H9 (cell line): ENCODE data around the gene SLC9A2. TPM values are rescaled to one million over a fixed set of nuclear protein-coding genes. Genes with fewer than 3 reads are reported as not detected.

Experiments used
- DNase-seq: peaks from one replicate; pipeline ENCODE4 v3.0.0-alpha.2; 2017
- H2AFZ ChIP-seq: one replicate; pipeline ENCODE4 v1.6.1; 2013; ENCODE audit warnings: mild to moderate bottlenecking, low read length, control low read depth, moderate library complexity
- H2AK5ac ChIP-seq: 2 replicates; pipeline ENCODE4 v1.6.1; 2013; ENCODE audit warnings: low read length, control low read depth, mixed read lengths; ENCODE audit not compliant: insufficient read length
- H2BK120ac ChIP-seq: one replicate; pipeline ENCODE4 v1.6.1; 2013; ENCODE audit warnings: low read depth, mild to moderate bottlenecking, low read length, control low read depth, inconsistent platforms; ENCODE audit not compliant: poor library complexity, severe bottlenecking
- H2BK12ac ChIP-seq: 2 replicates; pipeline ENCODE4 v1.6.1; 2013; ENCODE audit warnings: low read length, control low read depth, mixed read lengths, low read depth; ENCODE audit not compliant: insufficient read length
- H2BK15ac ChIP-seq: 2 replicates; pipeline ENCODE4 v1.6.1; 2013; ENCODE audit warnings: low read depth, low read length, control low read depth
- H2BK20ac ChIP-seq: one replicate; pipeline ENCODE4 v1.6.1; 2013; ENCODE audit warnings: low read depth, mild to moderate bottlenecking, low read length, control low read depth, inconsistent platforms; ENCODE audit not compliant: poor library complexity, severe bottlenecking
- H2BK5ac ChIP-seq: 2 replicates; pipeline ENCODE4 v1.6.1; 2013; ENCODE audit warnings: low read length, control low read depth, mixed read lengths; ENCODE audit not compliant: insufficient read length
- H3K14ac ChIP-seq: 2 replicates; pipeline ENCODE4 v1.6.1; 2013; ENCODE audit warnings: low read length, control low read depth; ENCODE audit not compliant: insufficient read depth
- H3K18ac ChIP-seq: 2 replicates; pipeline ENCODE4 v1.6.1; 2013; ENCODE audit warnings: low read depth, mild to moderate bottlenecking, mixed read lengths, low read length, control low read depth; ENCODE audit not compliant: insufficient read length
- H3K23ac ChIP-seq: 2 replicates; pipeline ENCODE4 v1.6.1; 2013; ENCODE audit warnings: low read length, control low read depth, mixed read lengths, low read depth; ENCODE audit not compliant: insufficient read length
- H3K23me2 ChIP-seq: 2 replicates; pipeline ENCODE4 v1.6.1; 2013; ENCODE audit warnings: low read depth, mild to moderate bottlenecking, mixed read lengths, low read length, control low read depth; ENCODE audit not compliant: insufficient read length, poor library complexity, severe bottlenecking
- H3K27ac ChIP-seq: 2 replicates; pipeline ENCODE4 v1.5.1; 2013; ENCODE audit warnings: low read length, control low read depth, mixed read lengths, low read depth; ENCODE audit not compliant: insufficient read length
- H3K27me3 ChIP-seq: 2 replicates; pipeline ENCODE4 v1.6.1; 2013; ENCODE audit warnings: low read length, control low read depth, inconsistent platforms; ENCODE audit not compliant: insufficient read depth
- H3K4ac ChIP-seq: 2 replicates; pipeline ENCODE4 v1.6.1; 2013; ENCODE audit warnings: low read depth, mild to moderate bottlenecking, control low read depth, inconsistent platforms, low read length, moderate library complexity
- H3K4me1 ChIP-seq: 2 replicates; pipeline ENCODE4 v1.6.1; 2013; ENCODE audit warnings: low read length, control low read depth, inconsistent platforms; ENCODE audit not compliant: insufficient read depth
- H3K4me2 ChIP-seq: 2 replicates; pipeline ENCODE4 v1.6.1; 2013; ENCODE audit warnings: low read length, control low read depth, mixed read lengths; ENCODE audit not compliant: insufficient read length, insufficient read depth
- H3K56ac ChIP-seq: 2 replicates; pipeline ENCODE4 v1.6.1; 2013; ENCODE audit warnings: low read depth, mild to moderate bottlenecking, mixed read lengths, low read length, control low read depth; ENCODE audit not compliant: insufficient read length
- H3K79me1 ChIP-seq: 2 replicates; pipeline ENCODE4 v1.6.1; 2013; ENCODE audit warnings: low read depth, mild to moderate bottlenecking, moderate library complexity, low read length, control low read depth, inconsistent platforms; ENCODE audit not compliant: insufficient read depth, poor library complexity, severe bottlenecking
- H3K79me2 ChIP-seq: 2 replicates; pipeline ENCODE4 v1.6.1; 2013; ENCODE audit warnings: low read length, control low read depth, inconsistent platforms; ENCODE audit not compliant: insufficient read depth
- H3K9ac ChIP-seq: 2 replicates; pipeline ENCODE4 v1.6.1; 2013; ENCODE audit warnings: low read length, control low read depth, mixed read lengths; ENCODE audit not compliant: insufficient read length; ENCODE audit errors: extremely low read depth
- H3K9me3 ChIP-seq: one replicate; pipeline ENCODE4 v1.6.1; 2013; ENCODE audit warnings: low read depth, low read length, inconsistent platforms; ENCODE audit not compliant: control insufficient read depth
- H3T11ph ChIP-seq: one replicate; pipeline ENCODE4 v1.6.1; 2013; ENCODE audit warnings: mild to moderate bottlenecking, low read length, control low read depth, inconsistent platforms
- H4K20me1 ChIP-seq: one replicate; pipeline ENCODE4 v1.6.1; 2013; ENCODE audit not compliant: control insufficient read depth, insufficient read length, insufficient read depth
- H4K5ac ChIP-seq: 2 replicates; pipeline ENCODE4 v1.6.1; 2013; ENCODE audit warnings: low read depth, mild to moderate bottlenecking, mixed read lengths, low read length, control low read depth; ENCODE audit not compliant: insufficient read length
- H4K8ac ChIP-seq: replicated peaks from 2 replicates; pipeline ENCODE4 v1.6.1; 2013; ENCODE audit warnings: low read length, control low read depth, mixed read lengths, low read depth; ENCODE audit not compliant: insufficient read length
- H4K91ac ChIP-seq: 2 replicates; pipeline ENCODE4 v1.6.1; 2013; ENCODE audit warnings: low read depth, mild to moderate bottlenecking, moderate library complexity, mixed read lengths, low read length, control low read depth; ENCODE audit not compliant: insufficient read length
- H3K27ac Mint-ChIP-seq, 3 experiments: 2 replicates in 2 of 3; 3 replicates in 1 of 3; pipeline ENCODE4 v1.8.0; 2020 to 2021; ENCODE audit warnings: mixed read lengths in 3 of 3, mild to moderate bottlenecking in 1 of 3, moderate library complexity in 1 of 3
- H3K27me3 Mint-ChIP-seq: 2 replicates; pipeline ENCODE4 v1.8.0; 2021; ENCODE audit warnings: low read depth, mild to moderate bottlenecking, moderate library complexity, mixed read lengths
- H3K36me3 Mint-ChIP-seq, 3 experiments: 2 replicates in 2 of 3; 3 replicates in 1 of 3; pipeline ENCODE4 v1.8.0; 2020 to 2021; ENCODE audit warnings: low read depth in 3 of 3, mixed read lengths in 3 of 3; ENCODE audit not compliant: insufficient read depth in 1 of 3
- H3K4me1 Mint-ChIP-seq, 2 experiments: 2 replicates each; pipeline ENCODE4 v1.8.0; 2020; ENCODE audit warnings: mixed read lengths in 2 of 2
- H3K4me3 Mint-ChIP-seq, 2 experiments: 2 replicates in 1 of 2; 3 replicates in 1 of 2; pipeline ENCODE4 v1.8.0; 2020 to 2021; ENCODE audit warnings: mild to moderate bottlenecking in 2 of 2, mixed read lengths in 2 of 2, moderate library complexity in 1 of 2
- H3K9me3 Mint-ChIP-seq, 2 experiments: 2 replicates in 1 of 2; 3 replicates in 1 of 2; pipeline ENCODE4 v1.8.0; 2020; ENCODE audit warnings: mild to moderate bottlenecking in 2 of 2, mixed read lengths in 2 of 2, moderate library complexity in 1 of 2
- CTCF ChIP-seq: fragments of 200-600 bp; sonication (generic); conservative IDR thresholded peaks from 3 replicates; pipeline ENCODE4 v1.8.0; 2021; ENCODE audit warnings: antibody characterized with exemption, mild to moderate bottlenecking
- WGBS: extraction: QIAGEN DNeasy Blood & Tissue Kit; methylation state at CpG from one replicate; pipeline ENCODE4 v1.1.7; 2013; ENCODE audit warnings: missing lambda C conversion rate, low lambda C conversion rate, mixed read lengths; ENCODE audit not compliant: insufficient read length; ENCODE audit errors: extremely low coverage; 5-methylcytosine and 5-hydroxymethylcytosine counted together
- total RNA-seq: library from RNA; stranded (reverse); gene quantifications from 2 replicates; pipeline ENCODE4 v1.2.1, GENCODE V29; 2021

SLC9A2 gene
- total RNA-seq, 1 experiment from 2014 or later: 0.04 TPM

GRCh38 chr2:102736410-102737409 is 117.4 kb downstream of the SLC9A2 start:
- no peak overlapping the region for H2AK5ac ChIP-seq
- peaks cover 20% of the 10 kb centered on the region in 2 experiments for H3K4me1 Mint-ChIP-seq

More at GRCh38 chr2:102736410-102737409, 117.4 kb downstream of the SLC9A2 start:
- Histone ChIP-seq H3K4me2 (peak overlapping the region; percentile 87), H3K4me1 (peaks cover 4% of the 10 kb centered on the region; the same call in 1 of the 2 replicates), H3K27ac (no peak overlapping the region), H4K5ac (no peak overlapping the region), H2BK120ac (no peak overlapping the region), H2AFZ (peak overlapping the region; percentile 53), H3K27me3 (no peaks in the 10 kb centered on the region), H4K20me1 (no peaks in the 10 kb centered on the region), H2BK5ac (no peak overlapping the region), H3K23me2 (peaks cover 10% of the 10 kb centered on the region), H3K14ac (peak overlapping the region; percentile 43; the same call in 1 of the 2 replicates), H3K23ac (no peak overlapping the region), H3K9me3 (no peaks in the 10 kb centered on the region), H3K18ac (no peak overlapping the region), H2BK15ac (no peak overlapping the region), H3K56ac (no peak overlapping the region), H4K8ac (no peak overlapping the region), H3K4ac (no peak overlapping the region), H2BK12ac (no peak overlapping the region), H4K91ac (no peak overlapping the region), H3K79me1 (peaks cover 3% of the 10 kb centered on the region), H3T11ph (no peak overlapping the region), H2BK20ac (no peak overlapping the region), H3K9ac (peak overlapping the region; percentile 63), H3K79me2 (peaks cover 11% of the 10 kb centered on the region; the same call in 1 of the 2 replicates)
- no peaks in the 10 kb centered on the region for H3K27me3 Mint-ChIP-seq
- H3K4me3 Mint-ChIP-seq: peak overlapping the region; percentile 90 to 98
- DNase-seq: peak; percentile 85
- no peaks in the 10 kb centered on the region; a peak in 1 of 5 replicates for H3K9me3 Mint-ChIP-seq
- no peak for TF ChIP-seq CTCF
- H3K27ac Mint-ChIP-seq: peak overlapping the region in 2 of 3 experiments; percentile 89 to 97; a peak in 4 of 7 replicates
- H3K36me3 Mint-ChIP-seq: peaks cover 0 to 5% (median 2%) of the 10 kb centered on the region in 3 experiments; a peak in 5 of 7 replicates
- WGBS: no CpG with 5 or more reads among the region's 52 CpGs
